Thymus (tissue), 11 donors: ENCODE measurements around the gene NUDT4. TPM values are rescaled to one million over a fixed set of nuclear protein-coding genes. Genes with fewer than 3 reads are reported as not detected.

Experiments used
- DNase-seq, 9 donors: peaks; one replicate each; pipeline ENCODE4 v3.0.0-alpha.2; 2013; ENCODE audit warnings: low spot score in 9 of 9, low read depth in 6 of 9, missing footprints in 1 of 9
- H3K27ac ChIP-seq, 2 donors: one replicate each; pipeline ENCODE4 v1.5.1; 2013; ENCODE audit warnings: control low read depth in 1 of 2, low read depth in 1 of 2, low read length in 1 of 2, mild to moderate bottlenecking in 1 of 2, moderate library complexity in 1 of 2
- H3K27me3 ChIP-seq, 2 donors: one replicate each; pipeline ENCODE4 v1.5.1; 2013; ENCODE audit warnings: low read length in 1 of 2; ENCODE audit not compliant: control insufficient read depth in 2 of 2, insufficient read depth in 1 of 2
- H3K36me3 ChIP-seq, 2 donors: one replicate each; pipeline ENCODE4 v1.5.1; 2013; ENCODE audit warnings: low read length in 1 of 2, mild to moderate bottlenecking in 1 of 2, moderate library complexity in 1 of 2; ENCODE audit not compliant: control insufficient read depth in 2 of 2, insufficient read depth in 2 of 2
- H3K4me1 ChIP-seq, 2 donors: one replicate each; pipeline ENCODE4 v1.5.1; 2013; ENCODE audit warnings: low read length in 2 of 2; ENCODE audit not compliant: control insufficient read depth in 2 of 2, insufficient read depth in 2 of 2
- H3K4me3 ChIP-seq, 2 donors: one replicate each; pipeline ENCODE4 v1.5.1; 2013; ENCODE audit warnings: low read length in 2 of 2, control low read depth in 1 of 2, mild to moderate bottlenecking in 1 of 2
- H3K9me3 ChIP-seq, 2 donors: one replicate each; pipeline ENCODE4 v1.5.1; 2013; ENCODE audit warnings: low read length in 1 of 2, mild to moderate bottlenecking in 1 of 2; ENCODE audit not compliant: control insufficient read depth in 2 of 2, insufficient read depth in 1 of 2
- WGBS: extraction: QIAGEN DNeasy Blood & Tissue Kit; methylation state at CpG from one replicate; pipeline ENCODE4 v1.1.7; 2013; 5-methylcytosine and 5-hydroxymethylcytosine counted together
- polyA plus RNA-seq: library from polyadenylated mRNA; stranded (reverse); fragments of 200-250 nt; gene quantifications from one replicate; pipeline ENCODE4 v1.2.3, GENCODE V29; 2013
- total RNA-seq: library from RNA; stranded (reverse); fragments of 120-200 nt; gene quantifications from one replicate; pipeline ENCODE4 v1.2.4, GENCODE V29; 2013
- donor health status: healthy.

NUDT4 gene
- total and polyA plus RNA-seq, 2 donors = 26.7 to 42.3 TPM

DNA sequence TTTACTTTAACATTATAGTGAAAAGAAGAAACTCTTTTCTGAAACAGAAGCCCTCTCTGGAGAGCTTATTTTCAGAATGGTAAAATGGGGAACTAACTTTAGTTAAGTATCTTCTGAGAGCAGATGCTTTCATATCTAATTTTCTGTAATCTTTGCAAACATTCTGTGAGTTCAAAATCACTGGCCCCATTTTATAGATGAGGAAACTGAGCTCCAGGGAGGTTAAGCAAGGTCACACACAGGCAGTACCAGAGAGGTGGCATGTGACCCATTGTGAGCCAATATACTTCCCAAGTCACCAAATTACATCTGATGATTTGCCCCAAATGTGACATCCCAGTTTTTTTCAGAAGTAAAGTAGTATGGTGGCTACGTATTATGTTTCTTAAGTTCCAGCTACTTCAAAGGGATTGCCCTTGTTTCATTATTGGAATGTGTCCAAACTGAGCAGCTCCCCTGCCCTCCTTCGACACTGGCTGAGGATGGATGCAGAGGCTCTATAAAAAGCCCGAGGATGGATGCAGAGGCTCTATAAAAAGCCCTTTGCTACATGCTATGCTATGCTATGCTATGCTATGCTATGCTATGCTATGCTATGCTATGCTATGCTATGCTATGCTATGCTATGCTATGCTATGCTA is 36.2 kb upstream of the NUDT4 start:
- H3K27ac ChIP-seq = no peak overlapping the region
- no peak overlapping the region for H3K4me3 ChIP-seq
- H3K27me3 ChIP-seq = no peaks in the 10 kb centered on the region
- WGBS = 91% methylated on average over 3 of the region's 3 CpGs
- H3K9me3 ChIP-seq = no peaks in the 10 kb centered on the region
- no peaks in the 10 kb centered on the region for H3K36me3 ChIP-seq
- no peak for DNase-seq
- no peaks in the 10 kb centered on the region for H3K4me1 ChIP-seq

DNA sequence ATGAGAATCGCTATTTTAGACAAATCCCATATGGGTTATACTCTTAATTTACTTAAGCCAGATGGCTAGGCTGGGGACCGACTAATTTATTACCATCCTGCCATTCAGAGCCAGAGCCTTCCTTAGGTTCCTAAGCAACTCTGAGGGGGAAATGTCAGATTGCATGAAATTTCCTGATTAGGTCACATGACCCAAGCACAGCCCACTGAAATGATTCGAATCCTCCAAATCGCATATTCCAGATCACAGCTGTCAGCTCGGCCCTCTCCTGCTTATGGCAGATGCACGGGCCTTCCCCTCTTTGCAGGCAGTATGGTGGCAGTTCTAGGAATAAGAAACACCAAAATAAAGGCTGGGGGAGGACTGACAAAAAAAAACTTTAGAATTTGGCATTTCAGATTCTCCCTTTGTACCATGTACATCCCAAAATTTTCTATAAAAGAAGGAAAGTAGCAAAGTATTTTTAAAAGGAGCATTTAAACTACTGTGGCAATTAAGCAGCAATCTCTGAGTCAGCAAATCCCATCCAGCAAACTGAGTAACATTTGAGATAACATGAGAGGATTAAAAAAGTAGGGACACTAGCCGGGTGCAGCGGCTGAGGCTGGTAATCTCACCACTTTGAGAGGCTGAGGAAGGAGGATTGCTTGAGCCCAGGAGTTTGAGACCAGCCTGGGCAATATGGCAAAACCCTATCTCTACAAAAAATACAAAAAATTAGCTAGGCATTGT is 30.5 kb upstream of the NUDT4 start:
- Histone ChIP-seq H3K9me3 (no peaks in the 10 kb centered on the region), H3K4me1 (no peaks in the 10 kb centered on the region), H3K27me3 (no peaks in the 10 kb centered on the region), H3K27ac (no peak overlapping the region), H3K4me3 (no peak overlapping the region), H3K36me3 (no peaks in the 10 kb centered on the region)
- no peak for DNase-seq
- 83% methylated on average over 8 of the region's 8 CpGs for WGBS

DNA sequence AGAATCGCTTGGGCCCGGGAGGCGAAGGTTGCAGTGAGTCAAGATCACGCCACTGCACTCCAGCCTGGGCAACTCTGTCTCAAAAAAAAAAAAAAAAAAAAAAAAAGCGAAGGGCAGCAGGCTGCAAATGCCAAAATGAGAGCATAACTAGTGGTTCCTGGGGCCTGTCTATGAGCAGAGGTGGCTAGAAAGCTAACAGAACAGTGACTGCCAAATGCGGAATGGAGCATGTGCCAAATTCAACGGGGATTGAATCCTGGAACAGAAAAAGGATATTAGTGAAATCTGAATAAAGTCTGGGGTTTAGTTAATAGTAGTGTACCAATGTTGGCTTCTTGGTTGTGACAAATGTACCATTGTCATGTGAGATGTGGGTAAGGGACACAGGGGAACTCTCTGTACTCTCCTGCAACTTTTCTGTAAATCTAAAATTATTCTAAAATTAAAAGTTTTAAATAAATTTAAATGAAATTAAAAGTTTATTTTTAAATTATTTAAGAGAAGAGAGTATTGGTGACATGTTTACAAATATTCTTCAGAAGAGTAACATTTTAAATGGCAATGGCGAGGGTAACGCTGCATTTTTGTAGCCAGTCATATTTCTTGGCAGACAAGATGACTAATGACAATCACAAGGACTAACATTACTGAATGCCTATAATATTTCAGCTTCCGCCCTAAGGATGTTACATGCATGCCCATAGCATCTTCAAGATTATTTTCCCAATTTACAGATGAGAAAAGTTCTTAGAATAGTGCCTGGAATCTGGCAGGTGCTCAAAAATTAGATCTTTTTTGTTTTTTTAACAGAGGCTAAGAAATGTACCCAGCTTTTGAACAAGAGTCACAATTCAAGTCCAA is 28.9 kb upstream of the NUDT4 start:
- Histone ChIP-seq H3K9me3 (no peaks in the 10 kb centered on the region), H3K4me1 (no peaks in the 10 kb centered on the region), H3K27me3 (no peaks in the 10 kb centered on the region), H3K4me3 (no peak overlapping the region), H3K36me3 (no peaks in the 10 kb centered on the region), H3K27ac (no peak overlapping the region)
- 96% methylated on average over 10 of the region's 10 CpGs for WGBS
- no peak for DNase-seq

DNA sequence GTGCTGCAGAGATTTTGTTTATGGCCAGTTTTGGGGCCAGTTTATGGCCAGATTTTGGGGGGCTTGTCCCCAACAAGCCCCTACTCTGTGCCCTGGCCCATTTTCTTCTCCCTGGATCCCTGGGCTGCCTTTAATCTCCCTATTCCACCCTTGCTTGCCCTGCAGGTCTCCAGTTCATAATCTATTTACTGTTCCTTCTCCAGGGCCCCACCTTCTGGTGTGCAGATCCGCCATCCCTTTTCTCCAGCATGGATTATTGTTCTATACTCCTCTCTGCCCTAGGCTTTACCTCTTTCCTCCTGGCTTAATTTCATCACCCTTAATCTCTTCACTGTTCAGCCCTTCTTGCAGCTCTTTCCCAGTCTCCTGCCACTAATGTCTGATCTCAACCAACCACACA is 26.0 kb upstream of the NUDT4 start:
- Histone ChIP-seq H3K4me3 (no peak overlapping the region), H3K36me3 (no peaks in the 10 kb centered on the region), H3K9me3 (no peaks in the 10 kb centered on the region), H3K27ac (no peak overlapping the region), H3K4me1 (no peaks in the 10 kb centered on the region), H3K27me3 (no peaks in the 10 kb centered on the region)
- no peak for DNase-seq
- WGBS = 98% methylated on average over 1 of the region's 1 CpG

DNA sequence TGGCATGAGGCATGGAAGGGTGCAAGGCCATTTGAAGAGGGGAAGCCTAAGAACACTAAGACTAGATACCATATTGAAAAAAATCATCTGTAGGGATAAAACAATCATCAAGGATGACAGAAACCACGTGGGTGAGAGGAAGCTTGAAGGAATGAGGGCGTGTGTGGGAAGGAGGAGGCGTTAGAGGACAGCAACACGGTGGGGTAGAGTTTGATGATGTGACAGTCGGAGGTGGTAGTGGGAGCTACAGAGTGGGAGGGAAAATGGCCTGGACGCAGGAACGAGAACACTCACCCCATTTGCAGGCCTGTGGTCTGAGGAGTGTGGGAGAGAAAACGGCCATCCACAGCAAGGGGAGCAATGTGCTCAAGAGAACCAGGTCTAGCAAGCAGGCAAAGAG is 25.4 kb upstream of the NUDT4 start:
- Histone ChIP-seq H3K4me3 (no peak overlapping the region), H3K4me1 (no peaks in the 10 kb centered on the region), H3K36me3 (no peaks in the 10 kb centered on the region), H3K27me3 (no peaks in the 10 kb centered on the region), H3K27ac (no peak overlapping the region), H3K9me3 (no peaks in the 10 kb centered on the region)
- DNase-seq = no peak
- WGBS = 78% methylated on average over 8 of the region's 8 CpGs

DNA sequence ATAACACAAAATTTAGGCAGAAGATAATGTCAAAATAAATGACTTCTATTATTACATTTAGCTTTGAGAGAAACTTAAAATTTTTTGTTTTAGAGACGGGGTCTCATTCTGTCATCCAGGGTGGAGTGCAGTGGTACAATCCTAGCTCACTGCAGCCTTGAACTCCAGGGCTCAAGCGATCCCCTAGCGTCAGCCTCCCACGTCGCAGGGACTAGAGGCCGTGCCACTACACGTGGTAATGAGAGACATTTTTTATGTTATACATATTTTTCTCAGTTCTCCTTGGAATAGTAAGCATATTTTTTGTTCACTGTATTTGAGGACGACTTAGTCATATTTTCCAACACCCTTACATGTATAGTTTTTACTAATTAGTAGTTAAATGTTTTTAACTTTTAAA is 21.5 kb upstream of the NUDT4 start:
- no peak for DNase-seq

DNA sequence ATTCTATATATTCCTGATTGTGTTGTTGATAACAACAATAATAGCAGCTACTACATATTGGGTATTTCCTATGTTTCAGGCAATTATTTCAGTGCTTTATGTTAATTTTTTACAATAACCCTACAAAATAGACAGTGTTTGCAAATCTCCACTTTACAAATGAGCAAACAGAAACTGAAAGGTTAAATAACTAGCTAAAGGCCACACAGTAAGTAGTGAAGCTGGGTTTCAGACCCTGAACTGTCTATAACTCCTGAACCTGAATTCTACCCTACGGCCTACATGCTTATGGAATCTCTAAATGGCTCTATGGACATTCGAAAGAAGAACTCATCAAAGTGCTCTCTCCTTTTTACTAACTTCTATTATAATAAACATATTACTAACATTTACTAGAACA is 19.7 kb upstream of the NUDT4 start:
- H3K27ac ChIP-seq = no peak overlapping the region
- H3K4me3 ChIP-seq = no peak overlapping the region
- 96% methylated on average over 2 of the region's 2 CpGs for WGBS

More for the DNA sequence above, 21.5 kb upstream of the NUDT4 start:
- WGBS = 98% methylated on average over 8 of the region's 8 CpGs
- H3K36me3 ChIP-seq = no peaks in the 10 kb centered on the region
- H3K4me1 ChIP-seq = peaks cover 0 to 2% of the 10 kb centered on the region in 2 donors
- H3K9me3 ChIP-seq = no peaks in the 10 kb centered on the region
- H3K27ac ChIP-seq = no peak overlapping the region
- H3K4me3 ChIP-seq = no peak overlapping the region
- H3K27me3 ChIP-seq = no peaks in the 10 kb centered on the region

DNA sequence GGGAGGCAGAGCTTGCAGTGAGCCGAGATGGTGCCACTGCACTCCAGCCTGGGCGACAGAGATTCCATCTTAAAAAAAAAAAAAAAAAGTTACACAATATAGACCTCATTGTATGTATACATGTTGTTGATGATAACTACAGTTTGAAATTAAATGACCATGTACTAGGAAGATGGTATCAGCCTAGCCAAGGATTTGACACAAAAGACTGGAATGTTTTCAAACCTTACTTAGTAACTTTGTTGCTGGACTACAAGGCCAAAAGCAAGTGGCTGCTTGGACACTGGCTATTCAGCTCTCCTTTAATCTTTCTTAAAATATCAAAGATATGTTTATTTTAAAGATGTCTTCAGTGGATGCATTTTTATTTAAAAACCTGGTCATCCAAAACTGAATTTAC is 18.9 kb upstream of the NUDT4 start:
- no peak overlapping the region for H3K27ac ChIP-seq
- H3K4me3 ChIP-seq = no peak overlapping the region
- H3K4me1 ChIP-seq = peaks cover 2 to 18% of the 10 kb centered on the region in 2 donors
- WGBS = 98% methylated on average over 2 of the region's 2 CpGs
- no peaks in the 10 kb centered on the region for H3K27me3 ChIP-seq
- H3K36me3 ChIP-seq = no peaks in the 10 kb centered on the region
- H3K9me3 ChIP-seq = no peaks in the 10 kb centered on the region
- no peak for DNase-seq

More for the DNA sequence above, 19.7 kb upstream of the NUDT4 start:
- DNase-seq = no peak
- Histone ChIP-seq H3K4me1 (peaks cover 0 to 12% of the 10 kb centered on the region in 2 donors), H3K9me3 (no peaks in the 10 kb centered on the region), H3K27me3 (no peaks in the 10 kb centered on the region), H3K36me3 (no peaks in the 10 kb centered on the region)

DNA sequence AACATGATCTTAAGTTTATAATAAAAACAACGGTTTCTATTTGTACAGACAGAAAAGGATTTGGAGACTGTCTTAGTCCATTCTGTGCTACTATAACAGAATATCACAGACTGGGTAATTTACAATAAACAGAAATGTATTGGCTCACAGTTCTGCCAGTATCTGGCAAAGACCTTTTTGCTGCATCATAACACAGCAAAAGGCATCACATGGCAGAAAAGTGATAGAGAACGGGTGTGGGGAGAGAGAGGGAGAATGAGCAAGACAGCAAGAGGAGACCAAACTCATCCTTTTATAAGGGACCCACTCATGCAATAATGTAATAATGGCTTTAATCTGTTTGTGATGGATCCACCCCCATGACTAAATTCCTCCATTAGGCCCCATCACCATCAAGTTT is 17.0 kb upstream of the NUDT4 start:
- DNase-seq = no peak
- no peaks in the 10 kb centered on the region for H3K9me3 ChIP-seq
- H3K4me3 ChIP-seq = no peak overlapping the region
- no peaks in the 10 kb centered on the region for H3K36me3 ChIP-seq
- H3K27me3 ChIP-seq = no peaks in the 10 kb centered on the region
- no peak overlapping the region for H3K27ac ChIP-seq
- H3K4me1 ChIP-seq = peaks cover 8 to 29% of the 10 kb centered on the region in 2 donors
- WGBS = 89% methylated on average over 2 of the region's 2 CpGs
